Measurements from ENCODE around the gene LRP2.

The LRP2 gene

GRCh38 chr2:169080250-169081069 is 281.9 kb downstream of the LRP2 start:
- DNase-seq, result peak; percentile 5

- DNase-seq, result no peak
These were observed 284.6 kb downstream of the LRP2 start for GRCh38 chr2:169077674-169078240.
